Activated CD8-positive, alpha-beta memory T cell treated with anti-CD3 and anti-CD28 coated beads, Interleukin-2, amount 50 U/mL, for 48 hours (primary cell): ENCODE results near the gene C1orf122.
"Not testable (repeated sequence)": the region's sequence is repeated elsewhere in the genome, so short reads cannot be mapped to it uniquely, and the experiment has no call there.

Experiments used
- DNase-seq: peaks from one replicate; pipeline ENCODE4 v3.0.0-alpha.2; 2020

C1orf122 gene

GRCh38 chr1:37807555-37808368, at the start of gene C1orf122, which contains the start of gene YRDC:
C1orf122 (plus strand) TSS chr1:37807790; CDS start chr1:37808405, 615 bp downstream.
YRDC (minus strand) TSS chr1:37808208; CDS start chr1:37808180, 28 bp downstream.
- DNase-seq, result peak; percentile 96

- DNase-seq, result no peak
Observed at GRCh38 chr1:37759451-37759850, 48.1 kb upstream of the C1orf122 start.

- DNase-seq, result peak; percentile 42
Observed at GRCh38 chr1:37761416-37762095, 46.0 kb upstream of the C1orf122 start.

- no peak for DNase-seq
Observed at GRCh38 chr1:37762516-37762915, 45.1 kb upstream of the C1orf122 start.

GRCh38 chr1:37763791-37764413, 43.7 kb upstream of the C1orf122 start:
- peak; percentile 1 for DNase-seq

- DNase-seq, result peak; percentile 85
Observed at GRCh38 chr1:37764414-37764825, 43.2 kb upstream of the C1orf122 start.

GRCh38 chr1:37764888-37765441, 42.6 kb upstream of the C1orf122 start, which contains the start of gene EPHA10:
EPHA10 (minus strand) TSS chr1:37765120; CDS start chr1:37765066, 54 bp downstream.
- DNase-seq, result peak; percentile 51

- DNase-seq, result peak; percentile 67
Observed at GRCh38 chr1:37765916-37766664, 41.5 kb upstream of the C1orf122 start.

GRCh38 chr1:37767488-37767887, 40.1 kb upstream of the C1orf122 start:
- DNase-seq, result peak; percentile 8

- not testable (repeated sequence) for DNase-seq
Observed at GRCh38 chr1:37771440-37771839, 36.1 kb upstream of the C1orf122 start.

- no peak for DNase-seq
Observed at GRCh38 chr1:37776946-37777516, 30.6 kb upstream of the C1orf122 start.

- no peak for DNase-seq
Observed at GRCh38 chr1:37778654-37779053, 28.9 kb upstream of the C1orf122 start.

- DNase-seq, result no peak
Observed at GRCh38 chr1:37782491-37782890, 25.1 kb upstream of the C1orf122 start.

GRCh38 chr1:37792943-37793686, 14.5 kb upstream of the C1orf122 start:
- DNase-seq, result peak; percentile 47

- peak; percentile 67 for DNase-seq
Observed at GRCh38 chr1:37793773-37794371, 13.7 kb upstream of the C1orf122 start, which contains the start of gene MANEAL. MANEAL (plus strand) TSS chr1:37793847; CDS start chr1:37794183, 336 bp downstream.

- no peak for DNase-seq
Observed at GRCh38 chr1:37794372-37795339, 12.9 kb upstream of the C1orf122 start.

GRCh38 chr1:37795340-37796125, 12.1 kb upstream of the C1orf122 start:
- peak; percentile 82 for DNase-seq

GRCh38 chr1:37797750-37798345, 9.7 kb upstream of the C1orf122 start:
- no peak for DNase-seq
